Globus pallidus (tissue), 1 donor: ENCODE measurements around the gene ELK4.
A peak's percentile ranks its signal among the peaks of the same experiment; 100 is the strongest.
"Not testable (repeated sequence)": the region's sequence is repeated elsewhere in the genome, so short reads cannot be mapped to it uniquely, and the experiment has no call there.

ENCODE experiments used
- DNase-seq: peaks from one replicate; pipeline ENCODE4 v3.0.0-alpha.2; 2015; ENCODE audit warnings: low spot score

The ELK4 gene

DNA sequence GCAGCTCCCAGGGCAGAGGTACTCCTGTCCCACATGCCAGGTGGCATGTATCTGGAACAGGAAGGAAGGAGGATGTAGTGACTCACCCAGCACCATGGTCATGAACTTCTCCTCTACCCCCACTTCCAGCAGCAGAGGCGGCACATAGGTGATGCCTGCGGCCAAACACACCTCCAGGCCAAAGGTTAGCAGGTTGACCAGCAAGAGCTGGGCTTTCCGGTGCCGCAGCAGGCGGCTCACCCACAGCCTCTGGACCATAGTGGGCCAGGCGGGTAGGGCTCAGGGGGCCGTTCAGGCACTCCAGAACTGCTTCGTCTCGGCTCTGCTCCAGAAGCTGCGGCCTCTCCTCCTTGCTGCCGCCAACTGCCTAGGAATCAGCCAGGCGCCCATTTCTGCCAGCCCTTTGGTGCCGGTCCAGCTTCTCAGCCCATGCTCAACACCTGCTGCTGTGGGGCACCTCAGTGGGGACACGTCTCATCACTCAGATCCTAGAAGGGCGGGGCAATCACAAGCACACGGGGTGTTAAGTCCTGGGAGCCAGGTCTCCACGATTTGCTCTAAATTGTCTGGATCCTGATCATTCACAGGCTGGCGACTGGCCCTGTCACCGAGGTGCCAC is 32.7 kb upstream of the ELK4 start:
- no peak for DNase-seq

DNA sequence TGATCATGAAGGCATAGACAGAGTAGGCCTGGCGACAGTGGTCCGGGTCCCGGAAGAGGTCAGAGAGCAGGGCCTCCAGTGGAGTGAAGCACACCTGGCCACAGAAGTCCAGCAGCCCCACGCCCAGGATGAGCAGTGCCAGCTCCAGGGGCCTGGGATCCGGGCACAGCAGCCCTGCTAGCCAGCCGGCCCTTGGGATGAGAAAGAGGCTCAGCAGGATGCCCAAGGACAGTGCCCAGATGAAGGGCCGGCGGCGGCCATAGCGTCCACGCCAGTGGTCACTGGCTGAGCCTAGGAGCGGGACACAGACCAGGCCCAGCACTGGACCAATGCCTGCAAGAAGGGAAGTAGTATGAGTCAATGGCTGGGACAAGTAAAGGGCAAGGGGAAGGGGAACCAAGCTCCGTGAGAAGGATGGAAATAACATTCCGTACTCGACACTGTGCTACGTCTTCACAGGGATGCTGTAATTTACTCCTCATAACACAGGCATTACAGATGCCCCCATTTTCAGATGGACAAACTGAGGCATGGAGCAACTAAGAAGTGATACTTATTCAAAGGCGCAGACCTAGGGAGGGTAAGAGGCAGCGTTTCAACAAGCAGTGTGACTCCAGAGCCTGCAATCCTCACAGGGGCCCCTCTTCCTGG is 31.6 kb upstream of the ELK4 start:
- no peak for DNase-seq

DNA sequence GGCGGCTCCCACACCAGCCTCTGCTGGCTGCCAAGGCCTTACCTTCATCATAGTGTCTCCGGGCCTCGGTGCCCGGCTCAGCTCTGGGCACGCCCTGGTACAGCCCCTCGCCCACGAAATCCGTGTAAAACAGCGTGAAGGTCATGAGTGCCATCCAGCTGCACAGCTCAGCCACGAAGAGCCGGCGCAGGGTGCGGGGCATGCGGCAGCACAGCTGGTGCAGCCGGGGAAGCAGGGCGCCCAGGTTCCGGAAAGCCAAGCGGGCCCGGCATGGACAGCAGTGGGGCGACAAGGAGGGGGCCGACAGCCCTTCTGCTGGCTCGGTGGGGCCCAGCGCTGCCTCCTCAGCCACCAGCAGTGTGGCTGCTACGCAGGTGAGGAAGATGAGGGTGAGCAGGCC is 31.0 kb upstream of the ELK4 start:
- no peak for DNase-seq

DNA sequence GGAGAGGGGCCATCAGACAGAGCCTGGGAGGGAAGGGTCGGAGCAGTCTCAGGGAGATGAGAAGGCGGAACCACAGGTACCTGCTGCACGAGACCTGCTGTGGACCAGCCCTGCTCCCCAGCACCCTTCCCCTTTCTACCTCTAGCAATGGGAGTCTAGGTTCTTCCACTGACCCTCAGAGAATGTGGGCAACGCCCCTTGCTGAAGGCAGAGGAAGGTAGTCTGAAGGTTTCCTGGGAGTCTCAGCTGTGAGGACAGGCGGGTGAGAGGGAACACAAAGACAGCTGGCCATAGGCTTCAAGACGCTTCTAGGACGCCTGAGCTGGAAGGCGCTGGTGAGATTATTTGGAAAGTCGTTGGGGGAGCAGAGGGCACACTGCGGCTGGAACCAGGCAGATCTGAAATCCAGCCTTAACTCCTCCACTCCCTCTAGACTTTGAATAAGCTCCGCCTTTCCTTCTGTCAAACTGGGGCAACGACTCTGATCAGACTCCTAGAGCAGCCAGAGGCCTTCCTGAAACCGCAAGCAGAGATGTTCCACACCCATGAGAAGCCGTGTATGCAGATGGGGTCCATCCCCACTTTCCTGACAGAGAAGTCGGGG is 30.4 kb upstream of the ELK4 start:
- no peak for DNase-seq

DNA sequence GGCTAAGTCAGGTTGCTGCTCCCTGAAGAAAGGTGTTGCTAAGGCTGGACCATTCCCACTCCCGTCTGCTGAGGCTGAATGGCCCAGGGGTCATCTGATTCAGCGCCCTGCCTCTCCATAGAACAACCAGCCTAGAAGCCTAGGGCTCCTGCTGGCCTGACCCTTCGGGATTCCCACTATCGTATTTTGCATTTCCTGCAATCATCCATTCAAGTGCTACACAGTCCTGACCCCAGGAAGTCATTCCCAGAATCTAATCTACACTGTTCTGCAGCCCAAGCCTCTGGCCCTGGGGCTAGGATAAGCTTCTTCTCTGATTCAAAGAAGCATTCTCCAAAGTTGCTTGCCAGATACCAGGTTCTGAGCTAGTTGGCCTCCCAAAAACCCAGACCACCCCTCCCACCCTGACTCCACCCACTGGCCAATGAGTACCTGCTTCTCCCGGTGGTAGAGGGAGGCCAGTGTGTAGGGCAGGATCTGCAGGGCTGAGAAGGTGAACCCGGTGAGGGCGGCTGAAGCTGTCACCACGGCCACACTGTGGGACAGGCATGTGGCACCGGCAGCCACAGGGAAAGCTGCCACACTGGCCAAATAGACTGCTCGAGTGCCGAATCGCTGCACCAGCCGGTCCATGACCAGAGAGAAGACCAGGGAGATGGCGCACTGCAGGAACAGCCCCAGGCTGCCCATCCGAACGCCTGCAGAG is 29.8 kb upstream of the ELK4 start:
- no peak for DNase-seq

DNA sequence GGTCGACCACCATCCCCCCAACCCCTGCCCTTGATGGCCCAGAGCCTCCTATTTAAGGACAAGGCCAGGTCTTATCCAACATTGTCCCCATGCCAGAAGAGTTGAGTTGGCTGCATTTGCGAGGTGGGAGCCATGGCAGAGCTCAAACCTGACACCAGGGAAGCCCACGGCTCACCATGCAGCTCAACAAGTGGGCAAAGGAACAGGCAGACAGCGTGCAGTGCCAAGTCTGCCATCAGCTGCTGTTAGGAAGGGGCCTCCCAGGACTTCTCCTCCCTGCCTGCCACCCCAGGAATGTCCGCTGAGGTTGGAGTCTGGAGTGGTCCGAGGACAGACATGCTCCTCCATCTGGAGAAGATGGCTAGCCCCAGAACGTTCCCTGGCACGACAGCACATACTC is 28.6 kb upstream of the ELK4 start:
- no peak for DNase-seq

DNA sequence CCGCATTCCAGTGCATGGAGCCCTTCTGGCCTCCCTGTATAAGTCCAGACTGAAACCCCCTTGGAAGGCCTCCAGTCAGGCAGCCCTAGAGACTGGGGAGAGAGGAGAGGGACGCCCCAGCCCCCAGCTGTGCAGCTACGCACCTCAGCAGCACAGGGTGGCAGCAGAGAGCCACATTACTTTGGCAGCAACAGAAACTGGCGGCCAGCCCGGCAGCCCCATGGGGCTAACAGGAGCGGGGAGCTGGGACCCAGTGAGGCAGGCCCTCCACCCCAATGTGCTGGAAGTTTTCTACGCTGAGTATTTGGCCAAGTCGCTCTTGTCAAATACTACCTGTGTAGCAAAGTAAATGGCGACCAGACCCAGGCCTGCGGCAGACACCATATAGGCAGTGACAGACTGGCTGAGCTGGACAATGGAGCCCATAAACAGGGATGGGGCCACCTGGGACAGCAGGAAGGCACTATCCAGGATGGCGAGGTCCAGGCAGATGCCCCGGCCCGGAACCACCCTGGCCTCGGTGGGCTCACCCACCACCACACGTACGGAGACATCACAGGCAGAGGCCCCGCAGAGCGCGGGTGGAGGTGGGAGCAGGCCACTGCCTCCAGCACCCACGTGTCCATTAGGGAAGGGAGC is 27.3 kb upstream of the ELK4 start:
- DNase-seq = peak; percentile 85

DNA sequence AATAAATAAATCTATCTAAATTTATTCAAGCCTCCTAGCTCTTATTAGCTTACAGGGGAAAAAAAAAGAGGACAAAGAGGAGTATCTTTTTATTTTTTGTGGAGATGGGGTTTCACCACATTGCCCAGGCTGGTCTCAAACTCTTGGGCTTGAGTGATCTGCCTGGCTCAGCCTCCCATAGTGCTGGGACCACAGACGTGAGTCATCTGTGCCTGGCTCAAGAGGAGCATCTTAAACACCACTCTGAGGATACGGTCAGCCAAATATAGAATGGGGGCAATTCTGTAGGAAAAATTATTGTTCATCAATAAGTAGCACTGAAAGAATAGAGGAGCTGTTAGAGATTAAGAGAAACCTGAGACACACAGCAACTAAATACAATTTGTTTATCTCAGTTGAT is 24.4 kb upstream of the ELK4 start:
- no peak for DNase-seq

DNA sequence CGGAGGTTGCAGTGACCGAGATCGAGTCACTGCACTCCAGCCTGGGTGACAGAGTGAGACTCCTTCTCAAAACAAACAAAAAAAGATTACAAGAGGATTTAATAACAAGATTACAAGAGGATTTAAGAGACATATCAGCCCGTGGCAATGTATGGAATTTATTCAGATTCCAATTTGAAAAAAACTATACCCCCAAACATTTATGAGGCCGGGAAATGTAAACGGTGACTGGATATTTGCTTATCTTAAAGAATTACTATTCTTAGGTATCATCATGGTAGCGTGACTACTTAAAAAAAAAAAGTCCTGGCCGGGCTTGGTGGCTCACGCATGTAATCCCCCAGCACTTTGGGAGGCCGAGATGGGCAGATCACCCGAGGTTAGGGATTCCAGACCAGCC is 21.2 kb upstream of the ELK4 start:
- DNase-seq = no peak

DNA sequence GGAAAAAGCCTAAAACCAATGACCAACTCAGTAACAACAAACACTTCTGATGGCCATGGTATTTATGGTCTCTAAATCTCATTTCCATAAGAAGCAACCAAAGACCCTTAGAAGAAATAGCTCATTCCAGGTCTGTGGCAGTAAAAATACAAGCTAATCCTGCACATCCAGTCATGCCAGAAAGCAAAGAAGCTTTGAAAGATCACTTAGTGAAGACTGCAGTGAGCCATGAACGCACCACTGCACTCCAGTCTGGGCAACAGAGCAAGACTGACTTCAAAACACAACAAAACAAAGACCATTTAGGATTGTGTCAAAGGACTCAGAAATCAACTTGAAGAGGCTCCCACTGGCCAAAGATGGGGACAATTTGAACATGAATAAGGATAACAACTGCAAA is 18.4 kb upstream of the ELK4 start:
- no peak for DNase-seq

DNA sequence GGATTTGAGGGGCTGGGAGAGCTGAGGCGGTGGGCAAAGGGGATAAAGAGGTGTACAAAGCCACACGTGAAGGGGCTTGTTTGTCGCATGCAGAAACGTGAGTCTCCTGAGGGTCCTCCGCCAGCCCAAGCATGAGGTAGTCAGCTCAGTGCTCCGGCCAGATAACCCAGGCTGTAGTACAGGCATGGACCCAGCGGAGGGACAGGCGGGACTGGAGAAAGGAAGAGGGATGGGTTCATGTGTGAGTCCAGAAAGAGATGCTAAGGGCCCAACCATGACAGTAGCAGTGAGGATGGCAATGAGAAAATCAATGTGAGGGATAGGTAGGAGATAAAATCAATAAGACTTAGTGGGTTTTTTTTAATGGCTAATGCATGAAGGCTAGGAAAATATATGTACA is 13.7 kb upstream of the ELK4 start:
- no peak for DNase-seq

DNA sequence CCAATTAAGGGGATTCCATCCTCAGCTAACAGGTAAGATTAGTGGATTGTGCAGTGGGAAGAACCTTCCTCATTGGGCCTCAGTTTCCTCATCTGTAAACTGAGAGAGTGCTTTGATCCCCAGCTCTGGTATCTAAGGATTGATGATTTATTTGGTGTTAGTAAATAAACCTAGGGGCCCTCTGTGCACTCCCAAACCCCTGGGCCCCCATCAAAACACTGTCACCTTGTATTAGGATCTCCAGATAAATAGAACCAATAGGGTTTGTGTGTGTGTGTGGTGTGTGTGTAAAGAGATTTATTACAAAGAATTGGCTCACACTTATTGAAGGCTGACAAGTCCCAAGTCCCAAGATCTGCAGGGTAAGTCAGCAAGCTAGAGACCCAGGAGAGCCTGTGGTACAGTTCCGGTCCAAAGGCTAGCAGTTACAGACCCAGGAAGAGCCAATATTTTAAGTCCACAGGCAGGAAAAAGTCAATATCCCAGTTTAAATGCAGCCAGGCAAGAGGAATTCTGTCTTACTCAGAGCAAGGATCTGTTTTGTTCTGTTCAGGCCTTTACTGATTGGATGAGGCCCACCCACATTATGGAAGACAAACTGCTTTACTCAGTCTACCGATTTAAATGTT is 11.0 kb upstream of the ELK4 start:
- DNase-seq = no peak

DNA sequence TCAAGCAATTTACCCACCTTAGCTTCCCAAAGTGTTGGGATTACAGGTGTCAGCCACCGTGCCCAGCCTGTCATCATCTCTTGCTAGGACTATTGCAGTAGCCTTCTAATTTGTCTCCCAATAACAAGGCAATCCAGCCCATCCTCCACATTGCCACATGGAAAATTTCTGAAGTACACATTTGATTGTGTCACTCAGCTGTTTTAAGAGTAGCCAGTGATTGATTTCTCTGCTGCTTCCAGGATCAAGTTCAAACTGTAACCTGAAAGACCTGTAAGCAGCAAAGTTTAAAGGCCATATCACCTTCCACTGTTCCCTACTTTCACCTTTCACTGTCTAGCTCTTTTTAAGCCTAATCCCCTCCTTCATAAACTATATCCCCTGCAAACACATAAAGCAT is 7.8 kb upstream of the ELK4 start:
- no peak for DNase-seq

DNA sequence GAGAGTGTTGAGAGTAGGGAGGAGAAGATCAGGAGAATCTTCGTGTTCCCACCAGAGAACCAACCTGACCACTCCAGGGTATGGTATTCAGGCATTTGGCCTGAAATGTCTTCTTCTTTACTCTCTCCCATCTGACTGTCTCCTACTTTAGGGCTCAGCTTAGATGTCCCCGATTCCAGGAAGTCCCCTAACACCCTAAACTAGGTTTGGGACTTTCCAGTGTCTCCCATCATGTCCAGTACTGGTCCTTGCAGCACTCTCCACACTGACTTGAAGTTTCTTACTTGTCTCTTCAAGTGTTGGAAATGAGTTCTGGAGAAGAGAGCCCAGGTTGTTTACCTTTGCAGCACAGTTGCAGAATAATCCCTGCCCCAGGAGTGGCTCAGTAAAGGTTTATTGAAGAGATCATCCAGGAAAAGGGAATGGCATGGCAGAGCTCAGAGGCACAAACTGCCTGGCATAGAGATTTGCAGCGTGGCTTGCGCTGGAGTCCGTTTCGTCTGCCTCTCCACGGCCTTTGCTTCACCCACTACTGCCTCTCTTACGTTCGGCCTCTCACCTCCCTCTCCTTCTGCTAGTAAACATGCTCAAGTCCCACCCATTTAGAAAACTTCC is 6.2 kb upstream of the ELK4 start:
- DNase-seq = no peak

DNA sequence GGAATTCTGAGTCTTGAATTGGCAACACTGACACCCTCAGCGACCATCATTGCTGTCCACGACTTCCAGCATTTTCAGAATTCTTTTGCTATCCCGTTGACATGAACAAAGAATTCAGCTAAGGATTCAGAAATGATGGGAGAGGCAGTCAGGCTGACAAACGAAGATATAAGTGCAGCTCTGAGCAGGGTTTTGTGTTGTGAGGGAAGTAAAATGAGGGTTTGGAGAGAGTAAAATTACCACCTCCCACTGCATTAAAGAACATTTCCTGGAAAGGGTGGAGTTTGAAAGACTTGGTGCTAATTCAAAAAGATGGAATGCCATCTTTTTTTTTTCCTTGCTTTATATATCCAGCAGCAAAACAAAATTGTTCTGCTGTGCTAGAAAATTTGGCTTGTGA is 4.9 kb upstream of the ELK4 start:
- no peak for DNase-seq

DNA sequence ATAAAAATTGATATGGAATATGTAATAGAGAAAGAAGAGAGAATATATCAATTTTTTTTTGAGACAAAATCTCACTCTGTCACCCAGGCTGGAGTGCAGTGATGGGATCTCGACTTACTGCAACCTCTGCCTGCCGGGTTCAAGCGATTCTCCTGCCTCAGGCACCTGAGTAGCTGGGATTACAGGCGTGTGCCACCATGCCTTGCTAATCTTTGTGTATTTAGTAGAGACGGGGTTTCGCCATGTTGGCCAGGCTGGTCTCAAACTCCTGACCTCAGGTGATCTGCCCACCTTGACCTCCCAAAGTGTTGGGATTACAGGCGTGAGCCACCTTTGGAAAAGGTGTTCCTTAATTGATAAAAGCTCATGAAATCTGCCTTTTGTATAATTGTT is 4.3 kb upstream of the ELK4 start:
- not testable (repeated sequence) for DNase-seq

DNA sequence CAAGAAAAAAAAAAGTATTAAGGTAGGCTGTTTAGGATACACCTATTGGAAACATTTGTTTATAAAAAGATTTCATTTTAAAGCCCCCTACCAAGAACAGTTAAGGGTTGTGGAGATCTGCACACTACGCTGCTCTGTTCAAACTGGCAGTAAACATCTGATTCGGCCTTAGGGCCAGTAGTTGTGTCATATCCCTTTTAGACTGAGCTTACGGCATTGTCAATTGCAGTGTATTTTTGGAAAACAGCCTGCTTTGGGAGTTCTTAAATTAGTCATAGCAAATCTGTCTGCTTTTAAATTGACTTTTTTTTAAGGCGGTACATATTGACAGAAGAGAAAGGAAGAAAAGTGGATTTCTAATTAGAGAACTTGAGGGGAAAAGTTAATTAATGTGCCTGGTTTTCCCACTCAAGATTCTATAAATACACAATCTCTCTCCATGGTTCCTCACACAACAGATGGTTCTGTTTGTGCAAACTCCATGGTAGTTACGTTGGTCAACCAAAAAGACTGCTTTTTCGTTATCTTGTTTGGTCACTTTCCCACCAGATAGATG is 1.7 kb upstream of the ELK4 start:
- DNase-seq = no peak

DNA sequence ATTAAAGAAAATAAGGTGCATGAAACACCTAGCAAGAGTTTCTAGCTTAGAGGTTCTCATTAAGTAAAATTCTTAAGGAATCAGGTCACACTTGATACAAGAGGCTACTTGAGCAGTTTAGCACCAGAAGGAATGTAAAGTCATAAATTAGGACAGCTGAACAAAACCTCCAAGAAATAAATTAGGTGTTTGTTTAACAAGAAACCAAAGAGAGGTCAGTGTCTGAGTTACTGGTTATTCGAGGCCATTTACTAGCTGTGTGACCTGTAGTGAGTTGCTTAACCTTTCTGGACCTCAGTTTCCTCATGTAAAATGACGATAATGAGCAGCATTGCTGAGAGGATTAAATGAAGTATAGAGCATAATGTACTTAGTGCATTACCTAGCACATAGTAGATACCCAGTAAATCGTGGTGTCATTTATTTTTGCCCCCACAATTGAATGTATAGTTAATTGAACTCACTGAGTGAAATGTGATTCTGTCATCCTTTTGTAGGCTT is 908 bp upstream of the ELK4 start:
- no peak for DNase-seq

DNA sequence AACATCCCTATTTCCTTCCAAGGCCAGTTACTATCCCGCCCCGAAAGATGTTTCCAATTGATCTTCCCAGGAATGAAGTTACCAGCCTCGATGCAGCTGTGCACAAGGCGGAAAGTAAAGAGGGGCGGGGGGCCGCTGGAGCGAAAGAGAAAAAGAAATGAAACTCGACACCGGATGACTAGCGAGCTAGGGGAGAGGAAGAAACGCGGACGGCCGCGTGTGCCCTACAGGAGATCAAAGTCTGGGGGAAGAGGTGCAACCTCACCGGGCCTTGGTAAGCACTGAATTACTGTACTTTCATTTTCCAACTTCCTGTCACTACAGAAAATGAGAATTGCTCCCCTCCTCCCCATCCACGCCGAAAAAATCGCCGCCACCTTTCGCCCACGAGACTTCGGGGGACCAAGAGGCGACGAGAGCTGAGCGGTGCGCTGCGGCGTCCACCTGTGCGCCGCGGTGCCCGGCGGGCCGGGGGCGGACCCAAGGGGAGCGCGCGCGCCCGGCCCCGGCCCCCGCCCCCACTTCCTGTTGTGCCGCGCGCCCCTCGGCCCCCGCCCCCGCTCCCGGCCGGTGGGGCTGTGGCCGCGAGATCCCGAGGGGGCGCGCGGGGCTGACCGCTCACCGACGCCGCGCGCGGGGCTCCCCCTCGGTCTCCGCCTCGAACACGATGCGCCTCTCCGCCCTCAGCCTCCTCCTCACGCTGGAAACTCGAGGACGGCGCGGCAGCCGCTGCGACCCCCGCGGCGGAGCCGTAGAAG is 622 bp downstream of the ELK4 start:
- DNase-seq = peak; percentile 62

DNA sequence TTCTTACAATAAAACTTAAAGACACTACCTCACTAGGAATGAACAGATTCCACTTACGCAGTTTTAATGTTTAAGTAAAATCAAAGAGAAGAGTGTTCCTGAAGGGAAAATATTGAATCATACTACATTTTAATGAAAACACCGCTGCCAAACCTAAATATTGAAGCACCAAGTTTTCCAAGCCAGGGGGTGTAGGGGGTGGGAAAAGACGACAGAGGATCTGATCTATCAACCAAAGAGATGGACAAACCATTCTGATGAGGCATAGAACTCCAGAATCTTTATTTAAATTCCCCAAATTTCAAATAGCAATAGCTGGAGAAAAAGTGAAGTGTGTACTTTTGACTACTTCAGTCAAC is 1.2 kb downstream of the ELK4 start:
- DNase-seq = no peak

DNA sequence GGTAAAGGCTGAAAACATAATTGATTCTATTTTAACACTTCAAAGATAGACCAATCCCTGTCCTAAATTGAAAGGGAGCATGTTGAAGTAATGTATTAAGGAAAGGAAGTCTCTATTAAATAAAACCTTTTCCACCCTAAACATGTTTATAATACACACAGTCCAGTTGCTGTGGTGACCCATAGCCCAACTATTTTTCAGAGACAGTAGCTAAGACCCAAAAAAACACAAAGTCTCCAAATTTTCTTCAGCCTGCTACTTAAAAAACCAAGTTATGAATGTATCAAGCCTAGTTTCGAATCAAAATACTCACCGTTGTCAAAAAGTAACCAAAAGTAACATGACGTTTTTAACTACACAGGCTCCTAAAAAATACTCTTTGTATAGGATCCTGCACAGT is 1.6 kb downstream of the ELK4 start:
- no peak for DNase-seq
